ENCODE data around the gene SLC27A5. TPM values are rescaled to one million over a fixed set of nuclear protein-coding genes. Genes with fewer than 3 reads are reported as not detected.

The SLC27A5 gene
- total and polyA plus RNA-seq, 2 of the 13 experiments (the other 11 are each of a cell fraction or from before 2014, with no cell fraction given) = 30.3 to 40.2 TPM

- TF ChIP-seq TERF1 (CRISPR knock-in tag; IDR thresholded peaks at IDR 0.05) (peak; percentile 83; the same call in 1 of the 2 replicates), HOXA3 (CRISPR knock-in tag; IDR thresholded peaks at IDR 0.05) (peak; percentile 97), ZBTB38 (CRISPR knock-in tag; IDR thresholded peaks at IDR 0.05) (peak; percentile 96), IRF2 (CRISPR knock-in tag; IDR thresholded peaks at IDR 0.05) (peak; percentile 97), TEAD3 (CRISPR knock-in tag; optimal IDR thresholded peaks at IDR 0.05; ENCODE audit: borderline replicate concordance) (peak; percentile 97), HMGXB4 (CRISPR knock-in tag; IDR thresholded peaks at IDR 0.05; ENCODE audit: borderline replicate concordance in 1 of 2, low read depth in 1 of 2) (peak; percentile 93 to 100), ZNF3 (CRISPR knock-in tag; IDR thresholded peaks at IDR 0.05) (peak; percentile 76), ESRRA (CRISPR knock-in tag; IDR thresholded peaks at IDR 0.05; ENCODE audit: low read depth) (peak; percentile 93), ATF5 (CRISPR knock-in tag; IDR thresholded peaks at IDR 0.05; ENCODE audit: low read depth) (no peak)
- TF ChIP-seq, protein P1, sequence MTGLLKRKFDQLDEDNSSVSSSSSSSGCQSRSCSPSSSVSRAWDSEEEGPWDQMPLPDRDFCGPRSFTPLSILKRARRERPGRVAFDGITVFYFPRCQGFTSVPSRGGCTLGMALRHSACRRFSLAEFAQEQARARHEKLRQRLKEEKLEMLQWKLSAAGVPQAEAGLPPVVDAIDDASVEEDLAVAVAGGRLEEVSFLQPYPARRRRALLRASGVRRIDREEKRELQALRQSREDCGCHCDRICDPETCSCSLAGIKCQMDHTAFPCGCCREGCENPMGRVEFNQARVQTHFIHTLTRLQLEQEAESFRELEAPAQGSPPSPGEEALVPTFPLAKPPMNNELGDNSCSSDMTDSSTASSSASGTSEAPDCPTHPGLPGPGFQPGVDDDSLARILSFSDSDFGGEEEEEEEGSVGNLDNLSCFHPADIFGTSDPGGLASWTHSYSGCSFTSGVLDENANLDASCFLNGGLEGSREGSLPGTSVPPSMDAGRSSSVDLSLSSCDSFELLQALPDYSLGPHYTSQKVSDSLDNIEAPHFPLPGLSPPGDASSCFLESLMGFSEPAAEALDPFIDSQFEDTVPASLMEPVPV (CRISPR knock-in tag; IDR thresholded peaks at IDR 0.05) = no peak; the same call in 1 of the 2 replicates
- TF ChIP-seq, protein P2, sequence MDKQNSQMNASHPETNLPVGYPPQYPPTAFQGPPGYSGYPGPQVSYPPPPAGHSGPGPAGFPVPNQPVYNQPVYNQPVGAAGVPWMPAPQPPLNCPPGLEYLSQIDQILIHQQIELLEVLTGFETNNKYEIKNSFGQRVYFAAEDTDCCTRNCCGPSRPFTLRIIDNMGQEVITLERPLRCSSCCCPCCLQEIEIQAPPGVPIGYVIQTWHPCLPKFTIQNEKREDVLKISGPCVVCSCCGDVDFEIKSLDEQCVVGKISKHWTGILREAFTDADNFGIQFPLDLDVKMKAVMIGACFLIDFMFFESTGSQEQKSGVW (CRISPR knock-in tag; IDR thresholded peaks at IDR 0.05; ENCODE audit: borderline replicate concordance) = no peak
- TF ChIP-seq, protein P3, sequence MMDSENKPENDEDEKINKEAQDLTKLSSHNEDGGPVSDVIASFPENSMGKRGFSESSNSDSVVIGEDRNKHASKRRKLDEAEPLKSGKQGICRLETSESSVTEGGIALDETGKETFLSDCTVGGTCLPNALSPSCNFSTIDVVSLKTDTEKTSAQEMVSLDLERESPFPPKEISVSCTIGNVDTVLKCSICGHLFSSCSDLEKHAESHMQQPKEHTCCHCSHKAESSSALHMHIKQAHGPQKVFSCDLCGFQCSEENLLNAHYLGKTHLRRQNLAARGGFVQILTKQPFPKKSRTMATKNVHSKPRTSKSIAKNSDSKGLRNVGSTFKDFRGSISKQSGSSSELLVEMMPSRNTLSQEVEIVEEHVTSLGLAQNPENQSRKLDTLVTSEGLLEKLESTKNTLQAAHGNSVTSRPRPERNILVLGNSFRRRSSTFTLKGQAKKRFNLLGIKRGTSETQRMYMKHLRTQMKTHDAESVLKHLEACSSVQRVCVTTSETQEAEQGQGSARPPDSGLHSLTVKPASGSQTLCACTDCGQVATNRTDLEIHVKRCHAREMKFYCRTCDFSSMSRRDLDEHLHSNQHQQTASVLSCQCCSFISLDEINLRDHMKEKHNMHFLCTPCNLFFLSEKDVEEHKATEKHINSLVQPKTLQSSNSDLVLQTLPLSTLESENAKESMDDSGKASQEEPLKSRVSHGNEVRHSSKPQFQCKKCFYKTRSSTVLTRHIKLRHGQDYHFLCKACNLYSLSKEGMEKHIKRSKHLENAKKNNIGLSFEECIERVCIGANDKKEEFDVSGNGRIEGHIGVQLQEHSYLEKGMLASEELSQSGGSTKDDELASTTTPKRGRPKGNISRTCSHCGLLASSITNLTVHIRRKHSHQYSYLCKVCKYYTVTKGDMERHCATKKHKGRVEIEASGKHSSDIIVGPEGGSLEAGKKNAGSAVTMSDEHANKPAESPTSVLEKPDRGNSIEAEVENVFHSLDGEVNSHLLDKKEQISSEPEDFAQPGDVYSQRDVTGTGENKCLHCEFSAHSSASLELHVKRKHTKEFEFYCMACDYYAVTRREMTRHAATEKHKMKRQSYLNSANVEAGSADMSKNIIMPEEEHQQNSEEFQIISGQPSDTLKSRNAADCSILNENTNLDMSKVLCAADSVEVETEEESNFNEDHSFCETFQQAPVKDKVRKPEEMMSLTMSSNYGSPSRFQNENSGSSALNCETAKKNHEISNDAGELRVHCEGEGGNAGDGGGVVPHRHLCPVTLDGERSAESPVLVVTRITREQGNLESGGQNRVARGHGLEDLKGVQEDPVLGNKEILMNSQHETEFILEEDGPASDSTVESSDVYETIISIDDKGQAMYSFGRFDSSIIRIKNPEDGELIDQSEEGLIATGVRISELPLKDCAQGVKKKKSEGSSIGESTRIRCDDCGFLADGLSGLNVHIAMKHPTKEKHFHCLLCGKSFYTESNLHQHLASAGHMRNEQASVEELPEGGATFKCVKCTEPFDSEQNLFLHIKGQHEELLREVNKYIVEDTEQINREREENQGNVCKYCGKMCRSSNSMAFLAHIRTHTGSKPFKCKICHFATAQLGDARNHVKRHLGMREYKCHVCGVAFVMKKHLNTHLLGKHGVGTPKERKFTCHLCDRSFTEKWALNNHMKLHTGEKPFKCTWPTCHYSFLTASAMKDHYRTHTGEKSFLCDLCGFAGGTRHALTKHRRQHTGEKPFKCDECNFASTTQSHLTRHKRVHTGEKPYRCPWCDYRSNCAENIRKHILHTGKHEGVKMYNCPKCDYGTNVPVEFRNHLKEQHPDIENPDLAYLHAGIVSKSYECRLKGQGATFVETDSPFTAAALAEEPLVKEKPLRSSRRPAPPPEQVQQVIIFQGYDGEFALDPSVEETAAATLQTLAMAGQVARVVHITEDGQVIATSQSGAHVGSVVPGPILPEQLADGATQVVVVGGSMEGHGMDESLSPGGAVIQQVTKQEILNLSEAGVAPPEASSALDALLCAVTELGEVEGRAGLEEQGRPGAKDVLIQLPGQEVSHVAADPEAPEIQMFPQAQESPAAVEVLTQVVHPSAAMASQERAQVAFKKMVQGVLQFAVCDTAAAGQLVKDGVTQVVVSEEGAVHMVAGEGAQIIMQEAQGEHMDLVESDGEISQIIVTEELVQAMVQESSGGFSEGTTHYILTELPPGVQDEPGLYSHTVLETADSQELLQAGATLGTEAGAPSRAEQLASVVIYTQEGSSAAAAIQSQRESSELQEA (CRISPR knock-in tag; IDR thresholded peaks at IDR 0.05; ENCODE audit: not compliant biosample characterization) = peak; percentile 86
These were observed 7.8 kb upstream of the SLC27A5 start, which contains the start of gene ZBTB45 (continued) for GRCh38 chr19:58519355-58520256.

All from HepG2 (cell line).